GM12874 (cell line): ENCODE data around the gene HOXD8.

Experiments used
- CTCF ChIP-seq: IDR thresholded peaks from 2 replicates; pipeline ENCODE4 v1.5.1; 2011; ENCODE audit warnings: low read depth, mild to moderate bottlenecking, control low read depth, low read length, moderate library complexity; ENCODE audit not compliant: insufficient read depth

Gene HOXD8

GRCh38 chr2:176177580-176178037 is 48.1 kb downstream of the HOXD8 start:
- no peak for TF ChIP-seq CTCF

GRCh38 chr2:176178038-176178756 is 48.7 kb downstream of the HOXD8 start:
- TF ChIP-seq CTCF: no peak

- no peak for TF ChIP-seq CTCF
Observed at GRCh38 chr2:176178757-176179295, 49.3 kb downstream of the HOXD8 start.

GRCh38 chr2:176181551-176181950 is 52.0 kb downstream of the HOXD8 start:
- no peak for TF ChIP-seq CTCF
